Subcutaneous adipose tissue (tissue), 4 donors: ENCODE measurements around the gene MICAL2. TPM values are rescaled to one million over a fixed set of nuclear protein-coding genes. Genes with fewer than 3 reads are reported as not detected.

Experiments used
- total RNA-seq, 4 donors: library from RNA; depleted of rRNA; stranded (reverse); fragments of >200 nt; gene quantifications; one replicate each; pipeline ENCODE4 v1.1.0, GENCODE V29; 2016
- TF ChIP-seq, protein P1 (sequence below): fragments of 450-650 bp; IDR thresholded peaks from one replicate; pipeline ENCODE4 v1.5.1; 2016; ENCODE audit warnings: low read depth, mild to moderate bottlenecking, control low read depth, antibody characterized with exemption, moderate library complexity

The MICAL2 gene
- total RNA-seq, 4 donors from 2014 or later = 11.4 to 28.4 (median 24.8) TPM

DNA sequence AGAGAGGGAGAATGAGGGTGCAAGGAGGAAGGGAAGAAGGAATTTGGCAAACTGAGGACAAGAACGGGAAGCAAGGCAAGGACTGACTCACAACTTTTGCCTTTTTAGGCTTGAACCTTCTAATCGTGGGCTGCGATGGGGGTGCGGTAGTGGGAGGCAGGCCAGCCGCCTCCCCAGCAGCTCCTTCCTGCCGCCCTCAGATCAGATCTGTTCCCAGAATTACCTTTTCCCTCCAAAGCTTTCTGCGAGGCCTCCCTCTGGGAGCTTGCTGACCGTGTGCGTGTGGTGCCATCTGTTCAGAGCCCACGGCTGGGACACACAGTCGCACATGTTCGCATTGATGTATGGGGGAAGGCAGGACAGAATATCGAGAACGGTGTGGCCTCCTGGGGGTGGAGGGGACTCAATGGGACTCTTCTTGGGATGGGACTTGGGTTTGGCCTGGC is 180.1 kb downstream of the MICAL2 start:
- TF ChIP-seq, protein P1, sequence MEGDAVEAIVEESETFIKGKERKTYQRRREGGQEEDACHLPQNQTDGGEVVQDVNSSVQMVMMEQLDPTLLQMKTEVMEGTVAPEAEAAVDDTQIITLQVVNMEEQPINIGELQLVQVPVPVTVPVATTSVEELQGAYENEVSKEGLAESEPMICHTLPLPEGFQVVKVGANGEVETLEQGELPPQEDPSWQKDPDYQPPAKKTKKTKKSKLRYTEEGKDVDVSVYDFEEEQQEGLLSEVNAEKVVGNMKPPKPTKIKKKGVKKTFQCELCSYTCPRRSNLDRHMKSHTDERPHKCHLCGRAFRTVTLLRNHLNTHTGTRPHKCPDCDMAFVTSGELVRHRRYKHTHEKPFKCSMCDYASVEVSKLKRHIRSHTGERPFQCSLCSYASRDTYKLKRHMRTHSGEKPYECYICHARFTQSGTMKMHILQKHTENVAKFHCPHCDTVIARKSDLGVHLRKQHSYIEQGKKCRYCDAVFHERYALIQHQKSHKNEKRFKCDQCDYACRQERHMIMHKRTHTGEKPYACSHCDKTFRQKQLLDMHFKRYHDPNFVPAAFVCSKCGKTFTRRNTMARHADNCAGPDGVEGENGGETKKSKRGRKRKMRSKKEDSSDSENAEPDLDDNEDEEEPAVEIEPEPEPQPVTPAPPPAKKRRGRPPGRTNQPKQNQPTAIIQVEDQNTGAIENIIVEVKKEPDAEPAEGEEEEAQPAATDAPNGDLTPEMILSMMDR = no peak

DNA sequence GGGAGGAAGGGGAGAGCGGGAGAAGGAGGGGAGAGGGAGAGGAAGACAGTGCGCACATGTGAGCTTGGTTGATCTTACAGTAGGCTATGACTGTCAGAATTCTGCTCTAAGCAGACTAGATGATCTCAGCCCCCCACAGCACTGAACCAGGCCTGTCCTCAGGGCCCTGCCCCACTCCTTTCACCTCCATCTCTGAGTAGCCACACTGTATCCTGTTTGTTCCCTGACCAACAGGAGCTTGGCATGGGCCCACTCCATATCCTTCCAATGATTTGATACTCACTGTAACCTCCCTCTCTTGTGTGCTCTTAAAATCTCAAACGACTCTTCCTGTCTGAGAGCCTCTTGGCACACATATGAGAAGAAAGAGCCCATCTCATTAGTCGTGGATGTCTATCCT is 180.9 kb downstream of the MICAL2 start:
- TF ChIP-seq, protein P1 = no peak

DNA sequence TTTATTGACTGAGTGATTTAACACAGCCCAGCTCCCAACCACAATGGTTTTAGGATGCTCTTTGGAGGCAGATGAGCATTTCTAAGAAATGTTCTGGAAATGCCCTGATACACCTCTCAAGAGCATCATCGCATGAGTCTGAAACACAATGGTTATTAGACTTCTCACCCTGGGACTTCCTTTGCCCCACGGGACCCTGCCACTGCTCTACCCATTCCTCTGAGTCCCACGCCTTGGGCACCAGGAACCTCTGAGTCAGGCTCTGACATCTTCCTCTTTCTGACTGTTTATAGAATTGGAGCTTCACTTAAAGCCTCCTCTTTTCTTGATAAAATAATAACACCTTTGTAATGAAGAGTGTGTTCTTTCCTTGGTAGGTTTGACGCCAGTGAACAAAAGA is 181.4 kb downstream of the MICAL2 start:
- TF ChIP-seq, protein P1 = no peak

DNA sequence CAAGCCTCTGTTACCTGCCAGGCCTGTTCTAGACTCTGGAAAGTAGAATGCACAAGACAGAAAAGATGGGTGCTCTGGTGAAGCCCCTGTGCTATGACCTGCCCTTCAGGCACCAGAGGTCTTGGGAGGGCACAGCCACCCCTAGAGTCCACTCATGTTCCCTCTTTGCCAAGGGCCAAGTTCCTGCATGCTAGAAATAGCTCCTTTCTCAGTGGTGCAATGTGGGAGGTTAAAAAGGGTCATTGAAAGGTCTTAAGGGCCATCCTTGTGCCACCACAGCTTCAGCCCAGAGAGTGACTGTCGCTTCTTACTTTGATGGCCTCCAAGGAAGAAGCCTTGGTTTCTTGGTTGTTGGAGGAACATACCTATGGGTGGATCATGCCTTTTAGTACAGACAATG is 182.4 kb downstream of the MICAL2 start:
- TF ChIP-seq, protein P1 = no peak

DNA sequence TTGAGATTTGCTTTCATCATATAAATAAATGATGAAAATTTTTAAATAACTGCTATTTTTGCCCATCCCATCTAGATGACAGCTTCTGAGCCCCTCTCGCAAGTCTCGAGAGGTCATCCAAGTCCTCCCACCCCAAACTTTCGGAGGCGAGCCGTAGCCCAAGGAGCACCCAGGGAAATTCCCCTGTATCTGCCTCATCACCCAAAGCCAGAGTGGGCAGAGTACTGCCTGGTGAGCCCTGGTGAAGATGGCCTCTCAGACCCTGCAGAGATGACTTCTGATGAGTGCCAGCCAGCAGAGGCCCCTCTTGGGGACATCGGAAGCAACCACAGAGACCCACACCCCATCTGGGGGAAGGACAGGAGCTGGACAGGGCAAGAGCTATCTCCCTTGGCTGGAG is 183.1 kb downstream of the MICAL2 start:
- TF ChIP-seq, protein P1 = no peak

DNA sequence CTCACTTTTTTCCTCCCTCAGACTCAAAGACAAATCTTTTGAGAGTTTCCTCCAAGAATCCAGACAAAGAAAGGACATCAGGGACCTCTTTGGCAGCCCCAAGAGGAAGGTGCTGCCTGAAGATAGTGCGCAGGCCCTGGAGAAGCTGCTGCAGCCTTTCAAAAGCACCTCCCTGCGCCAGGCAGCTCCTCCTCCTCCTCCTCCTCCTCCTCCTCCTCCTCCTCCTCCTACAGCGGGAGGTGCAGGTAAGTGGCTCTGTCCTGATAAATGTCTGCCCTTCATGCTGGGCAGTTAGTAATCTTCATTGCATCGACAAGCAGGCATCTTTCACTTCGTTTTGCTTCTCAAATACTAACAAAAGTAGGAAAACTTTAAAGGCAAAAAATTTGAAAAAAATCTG is 184.2 kb downstream of the MICAL2 start:
- TF ChIP-seq, protein P1 = no peak

DNA sequence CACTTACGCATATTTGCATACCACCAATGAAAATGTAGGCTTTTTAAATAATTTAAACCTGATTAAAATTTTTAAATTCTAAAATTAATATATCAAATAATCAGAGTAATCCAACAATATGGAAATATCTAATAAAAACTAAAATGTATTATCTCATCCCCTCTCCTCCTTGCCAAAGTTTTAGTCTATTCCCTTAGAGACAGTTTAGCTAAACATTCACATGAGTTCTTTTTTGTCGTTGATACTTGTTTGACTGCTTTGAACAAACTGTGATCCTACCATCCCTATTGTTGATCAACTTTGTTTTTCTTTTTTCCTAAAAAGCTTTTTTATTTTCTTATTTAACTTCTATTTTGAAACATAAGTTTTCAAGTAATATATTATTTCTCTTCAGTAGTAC is 185.6 kb downstream of the MICAL2 start:
- TF ChIP-seq, protein P1 = no peak
